K562 (cell line): ENCODE measurements around the gene COL16A1. TPM values are rescaled to one million over a fixed set of nuclear protein-coding genes. Genes with fewer than 3 reads are reported as not detected.

Source experiments
- CHD4 ChIP-seq: fragments of 200-600 bp; sonication (generic); IDR thresholded peaks from 3 replicates; pipeline ENCODE4 v1.6.1; 2012; ENCODE audit warnings: low read depth, mild to moderate bottlenecking, mixed read lengths, low read length, inconsistent platforms; ENCODE audit not compliant: insufficient read depth, insufficient replicate concordance, poor library complexity, severe bottlenecking
- E2F8 ChIP-seq: fragments of 450-650 bp; IDR thresholded peaks from 2 replicates; pipeline ENCODE4 v1.7.1; 2018; ENCODE audit warnings: mild to moderate bottlenecking, low read depth; ENCODE audit not compliant: partially characterized antibody
- JUN ChIP-seq, 2 experiments: sonication (generic) in 1 of 2; formaldehyde crosslinking in 1 of 2; IDR thresholded peaks; 2 replicates each; pipeline versions ENCODE4 v1.6.1 to v1.8.0; 2012 to 2022; ENCODE audit warnings: borderline replicate concordance in 2 of 2, mild to moderate bottlenecking in 2 of 2, improper control_type of control experiment in 1 of 2, low read depth in 1 of 2, low read length in 1 of 2, missing genetic modification reagents in 1 of 2
- MTA3 ChIP-seq: fragments of 450-650 bp; formaldehyde crosslinking; IDR thresholded peaks from 2 replicates; pipeline ENCODE4 v1.6.1; 2017; ENCODE audit warnings: mild to moderate bottlenecking, borderline replicate concordance
- MXI1 ChIP-seq: IDR thresholded peaks from 2 replicates; pipeline ENCODE4 v1.6.1; 2011; ENCODE audit warnings: low read depth, mild to moderate bottlenecking, improper control_type of control experiment, low read length
- NRF1 ChIP-seq, 2 experiments: fragments of 450-650 bp; IDR thresholded peaks in 1 of 2; conservative IDR thresholded peaks in 1 of 2; 2 replicates each; pipeline ENCODE4 v1.6.1; 2014; ENCODE audit warnings: mild to moderate bottlenecking in 2 of 2
- PKNOX1 ChIP-seq: fragments of 450-650 bp; IDR thresholded peaks from 2 replicates; pipeline ENCODE4 v1.6.1; 2016
- POLR2B ChIP-seq: fragments of 450-650 bp; IDR thresholded peaks from 2 replicates; pipeline ENCODE4 v1.6.1; 2018; ENCODE audit warnings: low read depth; ENCODE audit not compliant: partially characterized antibody
- RCOR1 ChIP-seq, 2 experiments: IDR thresholded peaks; 2 replicates each; pipeline ENCODE4 v1.6.1; 2012; ENCODE audit warnings: low read depth in 2 of 2, low read length in 2 of 2, borderline replicate concordance in 1 of 2, improper control_type of control experiment in 1 of 2
- ZNF165 ChIP-seq: fragments of 250-450 bp; sonication (Bioruptor Pico); IDR thresholded peaks from 2 replicates; pipeline ENCODE4 v1.4.0; 2020; ENCODE audit warnings: borderline replicate concordance
- ZNF212 ChIP-seq: fragments of 450-650 bp; formaldehyde crosslinking; IDR thresholded peaks from 2 replicates; pipeline ENCODE4 v1.4.0; 2020; ENCODE audit warnings: mild to moderate bottlenecking
- ZNF324 ChIP-seq: fragments of 250-450 bp; sonication (Bioruptor Pico); IDR thresholded peaks from 2 replicates; pipeline ENCODE4 v1.4.0; 2020; ENCODE audit warnings: mild to moderate bottlenecking
- polyA plus RNA-seq, 8 experiments: library from polyadenylated mRNA; depleted of rRNA in 4 of 8; stranded (reverse) in 5 of 8; unstranded in 3 of 8; fragments of >200 nt; fragmentation: Nextera tagmentation in 2 of 8; fragmentation: Illumina TruSeq in 1 of 8; extraction: Ambion mirVana in 2 of 8; extraction: Trizol in 1 of 8; gene quantifications; 2 replicates each; pipeline versions ENCODE4 v1.2.1 to v1.2.3, GENCODE V29; 2011 to 2014; ENCODE audit warnings: inconsistent platforms in 1 of 8, missing spikeins in 1 of 8
- total RNA-seq, 7 experiments: library from RNA; depleted of rRNA in 6 of 7; stranded (reverse); fragments of >200 nt in 6 of 7; fragmentation: Illumina TruSeq in 2 of 7; extraction: Trizol in 2 of 7; gene quantifications; 2 replicates each; pipeline versions ENCODE4 v1.2.1 to v1.2.3, GENCODE V29; 2011 to 2021; ENCODE audit warnings: low replicate concordance in 1 of 7
- TF ChIP-seq, protein P1 (sequence below): sonication (generic); formaldehyde crosslinking; IDR thresholded peaks from 2 replicates; pipeline ENCODE4 v1.9.0; 2022; ENCODE audit warnings: mild to moderate bottlenecking, missing genetic modification reagents
- TF ChIP-seq, protein P2 (sequence below), 2 experiments: fragments of 250-450 bp in 1 of 2; fragments of 450-650 bp in 1 of 2; sonication (Bioruptor Pico) in 1 of 2; IDR thresholded peaks; 2 replicates each; pipeline versions ENCODE4 v1.6.1 to v1.8.0; 2016 to 2021; ENCODE audit warnings: mild to moderate bottlenecking in 2 of 2, moderate library complexity in 2 of 2, missing compliant biosample characterization in 1 of 2, missing genetic modification characterization in 1 of 2
- TF ChIP-seq, protein P3 (sequence below): IDR thresholded peaks from 2 replicates; pipeline ENCODE4 v1.6.1; 2011; ENCODE audit warnings: borderline replicate concordance, low read depth, mild to moderate bottlenecking, moderate library complexity, low read length; ENCODE audit not compliant: insufficient read depth, poor library complexity, severe bottlenecking
- TF ChIP-seq, protein P4 (sequence below): fragments of 450-650 bp; IDR thresholded peaks from 2 replicates; pipeline ENCODE4 v1.6.1; 2016; ENCODE audit warnings: missing biosample characterization, missing genetic modification characterization

COL16A1 gene
- total and polyA plus RNA-seq, 9 of the 15 experiments (the other 6 are each of a cell fraction or from before 2014, with no cell fraction given), result 0.11 to 0.60 (median 0.11) TPM; not detected in 6

- no peak for TF ChIP-seq PKNOX1
- TF ChIP-seq NRF1 (conservative IDR thresholded peaks at IDR 0.05 in 1 of 2, IDR thresholded peaks at IDR 0.05 in 1 of 2), result peak in 1 of 2 experiments; percentile 8; a peak in 2 of 4 replicates
- no peak for TF ChIP-seq MTA3
- TF ChIP-seq ZNF212, result no peak
- no peak for TF ChIP-seq MXI1
- no peak for TF ChIP-seq JUN (IDR thresholded peaks at IDR 0.05; ENCODE audit: borderline replicate concordance, low read depth, low read length)
- TF ChIP-seq JUN (CRISPR knock-in tag; IDR thresholded peaks at IDR 0.05; ENCODE audit: borderline replicate concordance), result peak; percentile 85; the same call in 1 of the 2 replicates
- TF ChIP-seq, protein P1, sequence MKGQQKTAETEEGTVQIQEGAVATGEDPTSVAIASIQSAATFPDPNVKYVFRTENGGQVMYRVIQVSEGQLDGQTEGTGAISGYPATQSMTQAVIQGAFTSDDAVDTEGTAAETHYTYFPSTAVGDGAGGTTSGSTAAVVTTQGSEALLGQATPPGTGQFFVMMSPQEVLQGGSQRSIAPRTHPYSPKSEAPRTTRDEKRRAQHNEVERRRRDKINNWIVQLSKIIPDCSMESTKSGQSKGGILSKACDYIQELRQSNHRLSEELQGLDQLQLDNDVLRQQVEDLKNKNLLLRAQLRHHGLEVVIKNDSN, result peak; percentile 35; the same call in 1 of the 2 replicates
- TF ChIP-seq, protein P2, sequence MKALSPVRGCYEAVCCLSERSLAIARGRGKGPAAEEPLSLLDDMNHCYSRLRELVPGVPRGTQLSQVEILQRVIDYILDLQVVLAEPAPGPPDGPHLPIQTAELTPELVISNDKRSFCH (CRISPR knock-in tag; IDR thresholded peaks at IDR 0.05), result no peak
- TF ChIP-seq, protein P2 (tag; IDR thresholded peaks at IDR 0.05), result 0 out of 2 replicates have a peak, but pooled peaks have one; percentile 34
- TF ChIP-seq POLR2B, result no peak
- TF ChIP-seq ZNF324, result no peak
- TF ChIP-seq, protein P3, sequence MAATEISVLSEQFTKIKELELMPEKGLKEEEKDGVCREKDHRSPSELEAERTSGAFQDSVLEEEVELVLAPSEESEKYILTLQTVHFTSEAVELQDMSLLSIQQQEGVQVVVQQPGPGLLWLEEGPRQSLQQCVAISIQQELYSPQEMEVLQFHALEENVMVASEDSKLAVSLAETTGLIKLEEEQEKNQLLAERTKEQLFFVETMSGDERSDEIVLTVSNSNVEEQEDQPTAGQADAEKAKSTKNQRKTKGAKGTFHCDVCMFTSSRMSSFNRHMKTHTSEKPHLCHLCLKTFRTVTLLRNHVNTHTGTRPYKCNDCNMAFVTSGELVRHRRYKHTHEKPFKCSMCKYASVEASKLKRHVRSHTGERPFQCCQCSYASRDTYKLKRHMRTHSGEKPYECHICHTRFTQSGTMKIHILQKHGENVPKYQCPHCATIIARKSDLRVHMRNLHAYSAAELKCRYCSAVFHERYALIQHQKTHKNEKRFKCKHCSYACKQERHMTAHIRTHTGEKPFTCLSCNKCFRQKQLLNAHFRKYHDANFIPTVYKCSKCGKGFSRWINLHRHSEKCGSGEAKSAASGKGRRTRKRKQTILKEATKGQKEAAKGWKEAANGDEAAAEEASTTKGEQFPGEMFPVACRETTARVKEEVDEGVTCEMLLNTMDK, result peak; percentile 92
- peak in 1 of 2 experiments; percentile 85; a peak in 2 of 4 replicates for TF ChIP-seq RCOR1 (IDR thresholded peaks at IDR 0.05; ENCODE audit: borderline replicate concordance in 1 of 2, low read depth in 2 of 2, low read length in 2 of 2)
- TF ChIP-seq CHD4, result no peak
- no peak for TF ChIP-seq ZNF165 (CRISPR knock-in tag)
- TF ChIP-seq E2F8, result peak; percentile 21
- TF ChIP-seq, protein P4, sequence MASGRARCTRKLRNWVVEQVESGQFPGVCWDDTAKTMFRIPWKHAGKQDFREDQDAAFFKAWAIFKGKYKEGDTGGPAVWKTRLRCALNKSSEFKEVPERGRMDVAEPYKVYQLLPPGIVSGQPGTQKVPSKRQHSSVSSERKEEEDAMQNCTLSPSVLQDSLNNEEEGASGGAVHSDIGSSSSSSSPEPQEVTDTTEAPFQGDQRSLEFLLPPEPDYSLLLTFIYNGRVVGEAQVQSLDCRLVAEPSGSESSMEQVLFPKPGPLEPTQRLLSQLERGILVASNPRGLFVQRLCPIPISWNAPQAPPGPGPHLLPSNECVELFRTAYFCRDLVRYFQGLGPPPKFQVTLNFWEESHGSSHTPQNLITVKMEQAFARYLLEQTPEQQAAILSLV (tag), result no peak
Observed at GRCh38 chr1:31715087-31715872, 11.5 kb upstream of the COL16A1 start (continued).
